Effector memory CD4-positive, alpha-beta T cell (primary cell): Measurements from ENCODE around the gene MARCHF4.
"Not testable (repeated sequence)": the region's sequence is repeated elsewhere in the genome, so short reads cannot be mapped to it uniquely, and the experiment has no call there.

ENCODE experiments used
- DNase-seq, 3 donors: peaks; one replicate each; pipeline ENCODE4 v3.0.0-alpha.2; 2020
- H3K27ac ChIP-seq: 2 replicates; pipeline ENCODE4 v1.7.0; 2013; ENCODE audit warnings: mild to moderate bottlenecking, low read length, moderate library complexity; ENCODE audit not compliant: insufficient read depth, poor library complexity, severe bottlenecking
- H3K27me3 ChIP-seq: replicated peaks from 2 replicates; pipeline ENCODE4 v1.7.0; 2013; ENCODE audit warnings: mild to moderate bottlenecking, low read length; ENCODE audit not compliant: insufficient read depth, control insufficient read depth, poor library complexity, severe bottlenecking
- H3K36me3 ChIP-seq: 2 replicates; pipeline ENCODE4 v1.7.0; 2013; ENCODE audit warnings: mild to moderate bottlenecking, low read length, moderate library complexity; ENCODE audit not compliant: control insufficient read depth, insufficient read depth
- H3K4me1 ChIP-seq: 2 replicates; pipeline ENCODE4 v1.7.0; 2013; ENCODE audit warnings: low read length, mild to moderate bottlenecking; ENCODE audit not compliant: control insufficient read depth, insufficient read depth, poor library complexity, severe bottlenecking
- H3K4me3 ChIP-seq: 2 replicates; pipeline ENCODE4 v1.7.0; 2013; ENCODE audit warnings: low read length, low read depth, mild to moderate bottlenecking; ENCODE audit not compliant: insufficient read depth, poor library complexity, severe bottlenecking
- H3K9me3 ChIP-seq: 2 replicates; pipeline ENCODE4 v1.7.0; 2013; ENCODE audit warnings: mild to moderate bottlenecking, low read length, moderate library complexity; ENCODE audit not compliant: control insufficient read depth

The MARCHF4 gene

DNA sequence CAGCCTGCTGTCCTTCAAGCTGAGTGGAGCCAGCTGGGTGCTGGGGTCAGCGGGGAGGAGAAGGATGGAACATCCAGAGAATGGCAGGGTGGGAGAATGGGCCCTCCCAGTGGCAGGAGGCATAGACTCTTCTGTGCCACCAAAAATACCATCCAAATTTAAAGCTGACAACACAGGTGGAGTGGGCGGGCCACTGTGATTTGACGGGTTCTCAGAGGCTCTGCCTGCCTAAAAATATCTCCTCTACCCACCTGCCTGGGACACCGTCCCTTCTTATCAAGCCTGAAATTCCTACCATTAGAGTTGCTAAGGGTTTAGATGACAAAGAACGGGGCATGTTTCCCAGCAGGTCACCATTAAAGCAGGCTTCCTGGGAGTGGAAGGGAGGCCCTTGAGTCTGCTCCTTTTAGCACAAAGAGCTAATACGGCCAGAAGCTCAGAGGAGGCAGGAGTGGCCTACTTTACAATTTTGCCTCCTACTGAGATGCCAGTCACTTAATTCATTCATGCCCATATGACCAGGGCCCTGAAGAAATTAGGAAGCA lies 19.8 kb upstream of the MARCHF4 start:
- Histone ChIP-seq H3K27ac (no peak overlapping the region), H3K36me3 (no peaks in the 10 kb centered on the region), H3K9me3 (no peaks in the 10 kb centered on the region), H3K4me3 (no peak overlapping the region), H3K27me3 (no peaks in the 10 kb centered on the region), H3K4me1 (no peaks in the 10 kb centered on the region)
- no peak for DNase-seq

DNA sequence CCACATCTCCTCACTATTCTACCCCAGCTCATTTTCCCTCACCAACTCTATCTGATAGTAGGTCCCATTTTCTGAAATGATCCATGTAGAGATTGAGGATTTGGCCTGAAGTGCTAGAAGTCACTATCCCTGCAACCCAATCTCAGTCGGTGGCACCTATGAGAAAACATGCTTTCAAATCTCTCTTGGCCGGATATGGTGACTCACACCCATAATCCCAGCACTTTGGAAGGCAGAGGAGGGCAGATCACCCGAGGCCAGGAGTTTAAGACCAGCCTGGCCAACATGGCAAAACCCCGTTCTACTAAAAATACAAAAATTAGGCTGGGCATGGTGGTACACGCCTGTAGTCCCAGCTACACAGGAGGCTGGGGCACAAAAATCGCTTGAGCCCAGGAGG lies 19.1 kb upstream of the MARCHF4 start:
- Histone ChIP-seq H3K27ac (no peak overlapping the region), H3K4me1 (no peaks in the 10 kb centered on the region), H3K27me3 (no peaks in the 10 kb centered on the region), H3K36me3 (no peaks in the 10 kb centered on the region), H3K9me3 (no peaks in the 10 kb centered on the region), H3K4me3 (no peak overlapping the region)
- DNase-seq, result no peak

DNA sequence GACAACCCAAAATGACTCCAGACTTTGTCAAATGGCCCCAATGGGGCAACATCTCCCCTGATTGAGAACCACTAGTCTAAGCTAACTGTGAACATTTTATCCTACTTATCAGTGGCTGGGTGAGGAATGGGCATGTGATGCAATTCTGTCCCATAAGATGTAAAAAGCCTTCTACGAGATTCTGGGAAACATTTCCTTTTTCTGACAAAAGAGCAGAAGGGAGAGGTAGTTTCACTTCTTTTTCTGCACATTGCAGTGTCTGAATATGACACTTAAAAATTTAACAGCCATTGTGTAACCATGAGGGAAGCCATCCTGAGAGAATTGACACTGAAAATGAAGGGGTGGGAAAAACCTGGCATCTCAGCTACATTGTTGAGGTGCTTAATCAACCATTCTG lies 17.3 kb upstream of the MARCHF4 start:
- H3K27ac ChIP-seq, result no peak overlapping the region
- no peaks in the 10 kb centered on the region for H3K27me3 ChIP-seq
- H3K4me3 ChIP-seq, result no peak overlapping the region
- H3K36me3 ChIP-seq, result no peaks in the 10 kb centered on the region
- no peaks in the 10 kb centered on the region for H3K4me1 ChIP-seq
- H3K9me3 ChIP-seq, result no peaks in the 10 kb centered on the region
- DNase-seq, result no peak

DNA sequence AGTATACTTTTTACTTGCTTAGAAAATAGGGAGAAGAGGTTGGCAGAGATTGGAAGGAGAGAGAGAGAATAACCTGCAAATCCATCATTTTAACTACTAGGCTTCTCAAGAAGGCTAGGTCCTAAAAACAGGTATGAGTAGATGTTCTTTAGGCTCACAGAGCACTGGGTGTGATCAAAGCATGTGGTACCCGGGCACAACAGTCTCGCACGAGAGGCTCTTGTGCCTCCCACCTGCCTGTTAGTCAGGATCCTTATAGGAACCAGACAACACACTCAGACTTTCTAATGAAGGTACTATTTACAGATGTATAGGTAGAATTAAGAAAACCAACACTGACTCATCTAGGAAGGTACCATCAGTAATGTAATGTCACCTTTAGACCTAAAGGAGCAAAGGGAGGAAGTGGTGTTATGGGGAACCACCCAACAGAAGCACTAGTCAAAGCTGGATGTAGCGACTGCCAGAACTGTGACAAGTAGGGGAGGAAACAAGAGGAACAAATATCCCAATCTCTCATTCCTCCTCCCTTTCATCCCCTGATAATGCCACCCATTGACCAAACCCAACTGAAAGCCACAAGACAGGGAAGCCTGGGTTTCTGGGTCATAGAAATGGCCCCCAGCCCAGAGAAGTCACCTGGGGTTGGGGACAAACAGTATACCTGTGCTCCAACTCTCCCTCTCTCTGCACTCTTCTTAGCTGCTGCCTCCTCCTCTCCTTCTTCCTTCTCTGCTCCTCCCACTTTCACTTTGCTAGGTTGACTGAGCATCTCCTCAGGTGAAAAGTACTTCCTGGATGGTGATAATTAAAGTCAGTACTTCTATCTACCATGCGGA lies 16.0 kb upstream of the MARCHF4 start:
- Histone ChIP-seq H3K4me3 (no peak overlapping the region), H3K27ac (no peak overlapping the region)
- no peak for DNase-seq

DNA sequence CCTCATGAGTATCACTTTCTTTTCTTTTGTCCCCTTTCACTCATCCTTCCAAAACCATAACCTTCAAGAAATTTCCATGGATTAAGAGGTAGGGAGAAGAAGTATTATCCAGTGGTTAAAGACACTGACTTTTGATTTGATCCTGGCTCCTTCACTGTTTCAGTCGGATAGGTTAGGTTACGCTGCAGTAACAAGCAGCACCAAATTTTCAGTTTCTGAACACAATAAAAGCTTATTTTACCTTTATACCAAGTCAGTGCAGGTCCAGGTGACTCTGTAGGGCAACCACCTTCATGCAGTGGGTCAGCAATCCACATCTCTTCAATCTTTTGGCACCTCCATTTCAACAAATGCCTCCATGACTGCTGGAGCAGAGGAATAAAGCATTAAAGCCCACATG lies 15.0 kb upstream of the MARCHF4 start:
- Histone ChIP-seq H3K27ac (no peak overlapping the region), H3K4me3 (no peak overlapping the region), H3K27me3 (no peaks in the 10 kb centered on the region), H3K4me1 (no peaks in the 10 kb centered on the region), H3K36me3 (no peaks in the 10 kb centered on the region), H3K9me3 (no peaks in the 10 kb centered on the region)
- no peak for DNase-seq

More for the DNA sequence above, 16.0 kb upstream of the MARCHF4 start:
- H3K4me1 ChIP-seq, result no peaks in the 10 kb centered on the region
- H3K27me3 ChIP-seq, result no peaks in the 10 kb centered on the region
- no peaks in the 10 kb centered on the region for H3K9me3 ChIP-seq
- no peaks in the 10 kb centered on the region for H3K36me3 ChIP-seq

DNA sequence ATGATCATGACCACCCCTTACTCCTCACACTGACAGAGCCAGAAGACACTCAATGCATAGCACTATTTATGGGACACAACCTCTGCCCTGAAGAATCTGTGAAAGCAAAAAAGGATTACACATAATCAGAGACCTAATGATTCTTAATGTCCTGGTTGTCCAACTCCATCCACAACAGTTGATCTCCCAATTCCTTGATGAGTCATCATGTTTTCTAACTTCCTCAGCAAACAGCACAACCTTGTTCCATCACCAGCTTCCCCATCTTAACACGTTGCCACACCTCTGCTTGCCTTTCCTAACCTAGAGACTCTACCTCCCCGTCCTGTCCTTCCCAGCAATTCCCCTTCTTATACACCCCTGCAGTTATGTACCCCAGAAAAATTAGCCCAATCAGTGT lies 13.2 kb upstream of the MARCHF4 start:
- Histone ChIP-seq H3K4me1 (no peaks in the 10 kb centered on the region), H3K27ac (no peak overlapping the region), H3K9me3 (no peaks in the 10 kb centered on the region), H3K27me3 (no peaks in the 10 kb centered on the region), H3K36me3 (no peaks in the 10 kb centered on the region), H3K4me3 (no peak overlapping the region)
- DNase-seq, result no peak

DNA sequence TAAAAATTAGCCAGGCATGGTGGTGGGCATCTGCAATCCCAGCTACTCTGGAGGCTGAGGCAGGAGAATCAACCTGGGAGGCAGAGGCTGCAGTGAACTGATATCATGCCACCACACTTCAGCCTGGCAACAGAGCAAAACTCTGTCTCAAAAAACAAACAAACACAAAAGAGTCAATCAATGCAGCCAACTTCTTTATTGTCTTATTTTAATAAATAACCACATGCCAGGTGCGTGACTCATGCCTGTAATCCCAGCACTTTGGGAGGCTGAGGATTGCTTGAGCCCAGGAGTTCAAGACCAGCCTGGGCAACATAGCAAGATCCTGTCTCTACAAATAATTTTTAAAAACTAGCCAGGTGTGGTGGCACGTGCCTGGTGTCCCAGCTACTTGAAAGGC lies 12.1 kb upstream of the MARCHF4 start:
- not testable (repeated sequence) for H3K36me3 ChIP-seq, H3K4me3 ChIP-seq, H3K9me3 ChIP-seq, H3K27ac ChIP-seq, H3K27me3 ChIP-seq, H3K4me1 ChIP-seq, DNase-seq

DNA sequence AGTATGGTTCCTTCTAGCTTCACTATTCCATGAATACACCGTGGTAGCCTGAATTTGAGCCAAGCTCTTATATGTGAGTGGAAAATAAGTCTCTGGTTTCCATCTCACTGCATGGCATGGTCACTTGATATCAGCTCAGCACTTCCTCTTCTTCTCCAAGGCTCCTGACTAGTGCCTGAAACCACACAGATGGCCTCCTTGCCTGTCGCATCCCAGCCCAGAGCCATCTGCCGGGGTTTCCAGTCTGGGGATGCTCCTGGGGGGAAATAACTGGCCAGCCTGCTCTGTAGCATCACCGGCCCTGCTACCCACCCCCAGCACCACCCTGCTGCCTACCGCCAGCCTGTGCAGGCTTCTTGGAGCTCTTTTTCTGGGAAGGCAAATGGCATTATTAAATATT lies 7.7 kb upstream of the MARCHF4 start:
- Histone ChIP-seq H3K27me3 (no peaks in the 10 kb centered on the region), H3K4me1 (no peaks in the 10 kb centered on the region), H3K27ac (no peak overlapping the region), H3K4me3 (no peak overlapping the region), H3K9me3 (no peaks in the 10 kb centered on the region), H3K36me3 (no peaks in the 10 kb centered on the region)
- no peak for DNase-seq

DNA sequence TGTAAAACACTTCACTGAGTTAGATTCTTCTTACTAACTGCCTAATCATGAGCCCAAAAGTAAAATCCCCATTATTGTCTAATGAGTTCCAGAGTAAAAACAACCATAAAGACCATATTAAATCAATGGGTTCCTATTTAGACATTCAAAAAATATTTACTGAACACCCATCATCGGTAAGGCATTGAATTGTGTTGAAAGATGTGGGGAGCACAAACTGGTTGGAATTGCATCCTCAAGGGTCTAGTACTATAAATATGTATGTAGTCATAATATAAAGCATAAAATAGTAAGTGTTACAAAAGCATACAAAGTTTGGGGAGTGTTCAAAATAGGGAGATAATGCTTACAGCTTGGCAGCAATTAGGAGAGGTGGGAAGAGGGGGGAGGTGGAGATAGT lies 3.0 kb upstream of the MARCHF4 start:
- Histone ChIP-seq H3K27me3 (peaks cover 23% of the 10 kb centered on the region), H3K4me1 (peaks cover 16% of the 10 kb centered on the region), H3K36me3 (no peaks in the 10 kb centered on the region), H3K4me3 (no peak overlapping the region), H3K9me3 (no peaks in the 10 kb centered on the region), H3K27ac (no peak overlapping the region)
- no peak for DNase-seq

DNA sequence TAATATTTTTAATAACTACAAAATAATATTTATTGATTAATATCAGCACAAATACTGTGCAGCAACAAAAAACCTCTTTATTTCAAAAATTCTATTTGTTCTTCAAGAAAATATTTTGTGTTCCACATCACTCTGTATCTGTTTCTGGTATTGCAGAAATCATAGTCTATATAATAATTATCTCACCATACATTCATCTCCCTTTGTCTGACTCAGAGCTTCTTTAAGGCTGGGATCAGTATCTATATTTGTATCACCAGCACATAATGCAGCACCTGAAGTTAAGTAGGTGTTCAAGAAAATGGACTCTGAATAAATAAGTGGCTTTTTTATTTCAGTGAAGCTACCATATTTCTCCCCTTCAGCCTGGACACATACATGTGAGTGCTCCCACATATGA lies 1.6 kb upstream of the MARCHF4 start:
- Histone ChIP-seq H3K4me1 (peaks cover 16% of the 10 kb centered on the region), H3K27me3 (peaks cover 32% of the 10 kb centered on the region), H3K9me3 (no peaks in the 10 kb centered on the region), H3K27ac (no peak overlapping the region), H3K36me3 (no peaks in the 10 kb centered on the region), H3K4me3 (no peak overlapping the region)
- no peak for DNase-seq
